Measurements from ENCODE around the gene TFR2.

- TF ChIP-seq CTCF (conservative IDR thresholded peaks at IDR 0.05), result no peak
- TF ChIP-seq ZFX (IDR thresholded peaks at IDR 0.05), result no peak
Measured at GRCh38 chr7:100684534-100685042, 43.2 kb upstream of the TFR2 start.

All from C4-2B (cell line).